CD4-positive, alpha-beta T cell treated with Interleukin-2 at 100 ng/mL for 4 hours (primary cell): ENCODE results near the gene CPNE4.

ENCODE experiments used
- DNase-seq: peaks from one replicate; pipeline ENCODE4 v3.0.0-alpha.2; 2020; ENCODE audit warnings: low spot score

Gene CPNE4

DNA sequence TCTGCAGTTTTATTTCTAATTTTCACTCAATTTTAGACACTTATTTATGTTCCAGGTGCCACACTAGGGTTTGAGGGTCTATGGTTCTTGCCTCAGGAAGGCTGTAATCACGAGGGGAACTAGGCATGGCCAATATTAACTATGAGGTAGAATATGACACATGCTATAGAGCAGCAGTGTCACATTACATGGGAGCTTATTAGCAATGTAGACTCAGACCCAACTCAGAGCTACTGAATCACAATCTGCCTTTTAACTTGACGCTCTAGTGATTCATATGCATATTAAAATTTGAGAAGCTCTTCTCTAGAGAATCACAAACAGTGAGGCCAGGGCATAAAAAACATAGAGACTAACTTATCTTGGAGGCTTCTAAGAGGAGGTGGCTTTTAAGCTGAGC lies 499.2 kb downstream of the CPNE4 start:
- DNase-seq: no peak

DNA sequence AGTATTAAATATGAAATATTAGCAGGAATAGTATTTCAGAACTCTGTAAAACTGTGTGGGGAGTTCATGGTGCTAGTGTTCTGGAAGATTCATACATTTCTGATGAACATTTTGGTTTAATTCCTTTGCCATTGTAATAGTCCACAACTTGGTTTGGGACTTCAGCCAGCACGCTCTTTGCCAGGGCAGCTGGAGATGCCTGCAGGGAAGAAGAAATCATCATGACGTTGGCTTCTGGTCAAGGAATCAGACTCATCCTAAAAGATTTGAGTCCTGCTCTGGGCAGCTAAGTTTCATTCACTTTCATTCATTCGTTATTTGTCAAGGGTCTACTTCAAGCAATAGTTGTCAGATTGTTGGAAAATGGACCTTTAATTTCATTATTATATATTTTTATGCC lies 499.7 kb downstream of the CPNE4 start:
- no peak for DNase-seq

DNA sequence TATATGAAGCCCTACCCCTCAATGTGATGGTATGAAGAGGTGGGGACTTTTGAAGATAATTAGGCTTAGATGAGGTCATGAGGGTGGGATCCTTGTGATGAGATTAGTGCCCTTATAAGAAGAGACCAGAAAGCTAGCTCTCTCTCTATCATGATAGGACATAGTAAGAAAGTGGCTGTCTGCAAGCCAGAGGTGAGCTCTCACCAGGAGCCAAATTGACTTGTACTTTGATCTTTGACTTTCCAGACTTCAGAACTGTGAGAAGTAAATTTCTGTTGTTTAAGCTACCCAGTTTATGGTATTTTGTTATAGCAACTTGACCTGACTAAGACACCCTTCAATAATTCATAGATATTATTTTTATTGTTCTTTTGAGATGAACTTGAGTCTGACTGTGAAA lies 502.2 kb downstream of the CPNE4 start:
- no peak for DNase-seq

DNA sequence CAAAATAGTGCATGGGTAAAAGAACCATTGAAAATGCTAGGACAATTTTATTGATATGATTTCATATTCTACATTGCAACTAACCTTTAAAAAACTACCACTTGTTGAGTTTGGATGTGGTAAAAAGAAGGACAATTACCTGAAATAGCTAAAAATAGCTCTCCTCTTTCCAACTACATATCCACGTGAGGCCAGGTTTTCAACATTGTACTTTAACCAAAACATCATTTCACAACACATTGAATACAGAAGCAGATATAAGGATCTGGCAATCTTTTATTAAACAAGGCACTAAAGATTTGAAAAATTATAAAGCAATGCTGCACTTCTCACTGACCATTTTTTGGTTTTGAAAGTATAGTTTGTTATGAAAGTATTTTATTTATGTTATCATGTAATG lies 504.0 kb downstream of the CPNE4 start:
- no peak for DNase-seq

DNA sequence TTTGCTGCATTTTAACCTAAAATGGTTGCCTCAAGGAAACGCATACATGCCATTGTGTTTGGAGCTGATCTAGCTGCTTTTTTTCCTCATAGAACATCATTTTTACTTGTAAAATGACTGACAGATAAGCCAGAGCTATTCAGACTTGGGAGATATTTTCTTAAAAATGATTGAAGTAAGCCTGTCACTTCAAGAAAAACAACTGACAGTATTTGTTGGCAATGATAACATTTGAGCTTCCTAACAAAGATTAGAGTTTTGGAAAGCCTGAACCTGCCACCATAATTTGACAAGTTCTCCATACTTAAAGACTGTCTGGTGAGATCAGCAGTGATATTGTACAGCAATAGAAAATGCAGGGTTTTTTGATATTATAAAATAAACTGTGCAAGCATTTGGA lies 504.4 kb downstream of the CPNE4 start:
- no peak for DNase-seq

DNA sequence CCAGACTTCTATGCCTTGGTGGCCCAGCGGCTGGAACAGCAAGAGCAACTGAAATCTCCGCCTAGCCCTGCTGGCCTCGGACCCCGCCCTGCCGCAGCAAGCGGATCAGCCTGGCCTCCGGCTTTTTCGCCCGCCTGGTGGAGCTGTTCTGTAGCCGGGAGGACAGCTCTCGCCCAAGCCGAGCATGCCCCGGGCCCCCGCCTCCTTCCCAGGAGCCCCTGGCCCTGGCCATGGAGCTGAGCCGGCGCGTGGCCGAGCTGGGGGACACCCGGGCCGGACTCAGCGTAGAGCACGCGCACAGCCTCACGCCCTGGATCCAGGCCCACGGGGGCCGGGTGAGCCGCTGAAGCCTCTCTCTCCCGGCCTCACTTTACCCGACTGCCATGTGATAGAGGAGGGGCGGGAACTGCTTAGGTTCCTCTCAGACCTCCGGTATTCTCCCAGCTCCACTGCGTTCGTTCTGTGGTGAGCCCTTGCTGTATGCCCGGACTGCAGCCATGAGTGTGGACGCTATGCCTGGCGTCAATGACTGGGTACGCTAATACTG lies 507.9 kb downstream of the CPNE4 start:
- no peak for DNase-seq

DNA sequence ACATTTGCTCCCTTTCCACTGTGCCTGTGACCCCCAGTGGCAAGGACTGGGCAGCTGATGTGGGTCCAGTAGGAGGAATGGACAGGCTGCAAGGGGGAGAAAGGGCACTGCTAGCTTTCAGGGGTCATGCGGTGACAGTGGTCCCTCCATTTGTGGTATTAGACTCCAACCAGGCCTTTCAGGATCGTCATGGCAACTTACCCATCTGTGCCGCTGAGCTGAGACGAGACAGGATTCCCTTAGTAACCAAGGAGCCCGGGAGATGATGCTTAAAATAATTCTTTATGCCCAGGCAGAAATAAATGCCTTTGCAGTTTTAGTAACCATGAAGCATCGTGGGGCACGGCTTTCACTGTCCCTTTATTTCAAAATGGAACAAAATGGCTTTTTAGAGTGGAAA lies 516.1 kb downstream of the CPNE4 start:
- DNase-seq: no peak

DNA sequence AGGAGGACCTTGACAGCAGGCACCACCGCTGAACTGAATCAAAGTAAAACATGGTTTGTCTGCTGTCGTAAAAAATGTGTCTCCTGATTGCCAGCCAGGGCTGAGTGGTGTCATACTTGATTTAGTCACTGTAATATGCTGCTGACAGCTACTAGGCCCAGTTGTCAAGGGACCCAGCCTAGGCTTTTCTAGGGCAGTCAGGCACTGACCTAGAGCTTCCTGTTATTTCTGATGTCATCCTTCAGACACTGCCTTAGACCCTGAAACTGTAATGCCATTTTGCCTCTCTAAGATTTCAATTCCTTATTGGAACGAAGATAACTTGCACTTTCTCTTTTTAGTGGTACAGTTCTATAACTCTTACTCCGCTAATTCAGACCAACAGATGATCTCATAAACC lies 529.4 kb downstream of the CPNE4 start:
- no peak for DNase-seq

DNA sequence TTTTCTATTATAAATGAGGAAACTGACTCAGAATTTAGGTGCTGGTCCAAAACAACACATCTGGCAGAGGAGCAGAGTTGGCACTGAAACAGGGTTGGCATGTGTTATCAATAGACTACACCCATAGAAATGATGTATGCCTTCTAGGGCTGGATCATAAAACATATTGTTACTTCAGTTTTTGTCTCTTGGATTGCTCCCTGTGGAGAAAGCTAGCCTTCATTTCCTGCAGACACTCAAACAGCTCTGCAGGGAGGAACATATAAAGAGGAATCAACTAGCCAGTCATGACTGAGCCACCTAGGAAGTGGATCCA lies 531.5 kb downstream of the CPNE4 start:
- DNase-seq: no peak

DNA sequence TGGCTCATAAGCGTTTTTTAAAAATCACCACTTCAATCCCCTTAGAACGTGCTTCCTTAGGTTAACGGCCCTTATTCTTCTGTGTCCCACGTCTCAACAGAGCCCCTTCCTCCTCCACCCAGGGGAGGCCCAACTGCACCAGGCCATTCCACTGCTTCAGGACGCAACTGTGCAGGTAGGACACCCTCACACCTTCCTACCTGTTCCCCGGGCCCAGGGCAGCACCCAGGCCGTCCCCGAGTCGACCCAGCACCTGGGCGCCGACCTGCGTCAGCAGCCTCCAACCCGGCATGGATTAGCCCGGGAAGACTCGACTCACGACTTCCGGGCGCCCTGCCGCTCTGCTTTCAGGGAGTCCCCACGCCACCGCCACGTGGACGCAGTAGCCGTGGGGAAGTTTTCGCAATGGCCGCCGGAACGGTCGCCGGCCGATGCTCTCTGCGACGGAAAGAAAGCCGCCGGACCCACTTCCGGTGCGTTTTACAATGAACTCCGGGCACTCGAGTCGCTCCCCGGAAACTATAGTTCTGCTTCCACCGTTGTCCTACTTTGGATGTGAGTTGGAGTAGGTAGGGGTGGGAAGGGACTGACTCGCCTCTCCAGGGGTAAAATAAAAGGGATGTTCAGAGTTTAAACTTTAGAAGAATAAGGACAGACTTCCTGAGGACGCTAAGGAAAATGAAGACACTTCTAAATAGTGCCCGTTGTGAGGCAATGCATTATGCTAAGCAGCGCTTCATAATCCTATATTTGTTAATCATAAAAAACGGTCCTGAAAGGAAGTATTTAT lies 532.1 kb downstream of the CPNE4 start, which contains the start of gene MRPL3:
MRPL3 (minus strand) TSS at position 442 of the 790 bp plus-strand sequence; CDS start at position 292, 150 bp downstream.
- peak; percentile 85 for DNase-seq

DNA sequence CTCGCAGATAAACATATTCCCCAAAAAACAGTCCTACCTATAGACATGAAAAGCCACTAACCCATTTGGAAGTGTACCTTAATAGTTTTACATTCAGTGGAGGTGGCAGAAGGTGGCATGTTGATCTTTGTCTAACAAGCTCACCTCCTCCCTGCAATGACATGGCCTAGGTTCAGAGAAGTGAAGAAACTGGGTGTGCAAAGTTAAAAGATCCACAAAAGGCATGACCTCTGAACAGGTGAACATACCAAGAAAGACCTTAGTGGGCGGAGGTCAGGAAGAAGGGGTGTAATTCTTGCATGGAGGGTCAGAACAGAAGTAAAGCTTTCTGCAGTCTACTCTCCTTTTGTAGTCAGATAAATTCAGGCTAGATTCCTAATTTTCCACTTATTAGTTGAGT lies 532.9 kb downstream of the CPNE4 start:
- DNase-seq: no peak

DNA sequence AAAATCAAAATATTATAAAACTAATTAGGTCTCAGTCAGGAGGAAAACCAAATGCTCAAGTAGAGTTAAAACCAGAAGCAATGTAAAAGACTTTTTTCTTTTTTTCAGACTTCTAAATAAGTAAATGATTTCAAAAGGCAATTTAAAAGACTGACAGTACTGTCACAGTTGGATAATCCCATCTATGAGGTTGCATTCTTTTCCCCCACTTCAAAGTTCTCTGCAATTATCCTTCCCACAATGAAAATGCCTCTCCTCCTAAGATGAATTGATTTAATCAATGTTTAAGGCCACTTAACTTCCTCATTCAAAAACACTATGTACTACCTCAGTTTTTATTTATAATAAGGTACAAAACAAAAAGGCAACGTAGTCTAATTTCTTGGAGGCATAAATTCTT lies 540.1 kb downstream of the CPNE4 start:
- DNase-seq: no peak

DNA sequence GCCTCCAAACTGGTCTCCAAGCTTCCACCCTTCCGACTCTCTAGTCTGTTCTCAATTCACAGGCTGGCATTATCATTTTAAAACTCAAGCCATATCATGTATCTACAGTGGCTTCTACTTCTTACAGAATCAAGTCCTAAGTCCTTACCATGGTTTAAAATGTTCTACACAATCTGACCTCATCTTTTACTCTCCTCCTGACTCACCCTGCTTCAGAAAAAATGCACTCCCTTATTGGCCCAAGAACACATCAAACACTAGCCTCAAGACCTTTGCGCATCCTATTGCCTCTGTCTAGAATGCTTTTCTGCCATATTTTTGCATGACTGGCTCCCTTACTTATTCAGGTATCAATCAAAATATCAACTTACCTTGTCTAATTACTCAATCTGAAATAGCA lies 543.0 kb downstream of the CPNE4 start:
- DNase-seq: no peak

DNA sequence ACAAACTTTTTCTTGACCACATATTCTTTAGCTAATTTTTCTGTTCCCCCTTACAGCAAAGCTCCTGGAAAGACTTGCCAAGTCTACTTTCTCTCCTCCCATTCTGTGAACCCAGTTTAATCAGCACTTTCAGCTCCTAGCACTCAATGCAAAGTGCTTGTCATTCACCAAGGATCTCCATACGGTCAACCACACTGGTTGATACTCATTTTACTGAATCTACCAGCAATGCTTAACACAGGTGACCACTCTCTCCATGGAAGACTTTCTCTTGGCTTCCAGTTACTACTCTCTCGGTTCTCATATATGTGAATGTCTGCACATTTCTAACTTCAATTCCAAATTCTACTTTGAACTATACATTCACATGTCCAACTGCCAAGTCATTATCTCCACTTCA lies 543.7 kb downstream of the CPNE4 start:
- no peak for DNase-seq

DNA sequence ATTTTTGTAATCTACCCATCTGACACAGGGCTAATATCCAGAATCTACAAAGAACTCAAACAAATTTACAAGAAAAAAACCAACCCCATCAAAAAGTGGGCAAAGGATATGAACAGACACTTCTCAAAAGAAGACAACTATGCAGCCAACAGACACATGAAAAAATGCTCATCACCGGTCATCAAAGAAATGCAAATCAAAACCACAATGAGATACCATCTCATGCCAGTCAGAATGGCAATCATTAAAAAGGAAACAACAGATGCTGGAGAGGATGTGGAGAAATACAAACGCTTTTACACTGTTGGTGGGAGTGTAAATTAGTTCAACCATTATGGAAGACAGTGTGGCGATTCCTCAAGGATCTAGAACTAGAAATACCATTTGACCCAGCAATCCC lies 548.3 kb downstream of the CPNE4 start:
- peak; percentile 23 for DNase-seq

DNA sequence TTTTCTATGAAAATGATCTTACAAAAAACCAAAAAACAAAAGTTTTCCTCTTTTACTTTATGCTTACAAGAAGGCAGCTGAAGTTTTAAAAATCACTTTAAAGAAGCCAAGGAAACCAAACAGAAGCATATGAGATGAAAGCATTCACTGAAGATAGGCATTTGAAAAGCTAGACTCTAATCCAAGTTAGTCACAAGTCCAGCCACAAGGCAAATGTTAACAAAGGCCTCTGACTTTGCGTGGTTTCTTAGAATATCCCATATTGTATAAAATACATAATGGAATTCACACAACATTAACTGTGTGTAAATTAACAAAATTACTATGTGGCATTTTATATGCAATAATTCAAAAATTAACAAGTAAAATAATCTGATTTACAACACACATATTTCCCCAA lies 549.7 kb downstream of the CPNE4 start:
- DNase-seq: no peak

DNA sequence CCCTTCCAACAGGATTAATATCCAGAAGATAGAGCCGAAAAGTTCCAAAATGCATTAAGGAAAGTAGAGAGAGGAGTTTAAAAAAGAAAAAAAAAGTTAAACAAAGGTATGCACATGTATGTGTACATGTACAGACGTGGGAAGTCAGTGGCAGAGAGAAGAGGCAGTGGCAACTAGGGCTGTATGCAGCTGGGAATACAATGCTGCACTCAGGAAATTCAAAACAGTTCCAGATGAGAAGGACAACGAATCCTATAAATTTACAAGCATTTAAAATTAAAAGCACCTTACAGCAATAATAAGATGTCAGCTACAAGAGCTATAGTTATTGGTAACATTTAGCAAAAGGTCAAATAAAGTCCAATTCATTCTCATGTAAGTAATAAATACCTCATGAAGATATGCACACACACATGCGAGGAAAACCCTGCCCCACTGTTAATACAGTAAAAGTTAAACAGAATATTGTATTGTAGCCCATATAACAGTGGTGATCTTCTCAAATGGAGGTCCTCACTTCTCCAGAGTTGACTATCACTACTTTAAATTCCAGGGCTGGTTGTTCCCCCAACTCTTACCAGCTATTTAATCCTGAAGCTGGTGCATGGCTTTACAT lies 550.2 kb downstream of the CPNE4 start:
- DNase-seq: no peak
